GM13976 (cell line): Measurements from ENCODE around the gene UPK3A.
A peak's percentile ranks its signal among the peaks of the same experiment; 100 is the strongest.

Source experiments
- DNase-seq: peaks from one replicate; pipeline ENCODE4 v3.0.0; 2012; ENCODE audit warnings: low spot score
- CTCF ChIP-seq: IDR thresholded peaks from 2 replicates; pipeline ENCODE4 v1.5.1; 2012; ENCODE audit warnings: borderline replicate concordance, mild to moderate bottlenecking; ENCODE audit not compliant: insufficient read depth; ENCODE audit errors: extremely low read depth, missing control alignments, control extremely low read depth
- in situ Hi-C: fragments of 300-500 bp; cut with MboI; formaldehyde crosslinking; loops from one replicate; pipeline ENCODE4 v1.12.0; 2022; ENCODE audit warnings: low sequenced_read_pairs, mixed read lengths, inconsistent platforms; ENCODE audit not compliant: unreplicated experiment

The UPK3A gene

GRCh38 chr22:45309422-45310227 is 24.9 kb downstream of the UPK3A start, which contains the start of gene FAM118A:
Gene FAM118A, plus strand, starts transcription at chr22:45309934. Its CDS starts 12,446 bp downstream, at chr22:45322380.
- in situ Hi-C loops, result no loop called here
- peak; percentile 19 for TF ChIP-seq CTCF
- DNase-seq, result peak; percentile 98

GRCh38 chr22:45310331-45310976 is 25.7 kb downstream of the UPK3A start:
- no peak for TF ChIP-seq CTCF
- in situ Hi-C loops, result no loop called here
- DNase-seq, result no peak

- no peak for DNase-seq
- TF ChIP-seq CTCF, result no peak
- in situ Hi-C loops, result no loop called here
Observed at GRCh38 chr22:45310977-45311531, 26.3 kb downstream of the UPK3A start.

- in situ Hi-C loops, result no loop called here
Observed at GRCh38 chr22:45312415-45312814, 27.7 kb downstream of the UPK3A start.

GRCh38 chr22:45312856-45313255 is 28.1 kb downstream of the UPK3A start:
- TF ChIP-seq CTCF, result no peak
- in situ Hi-C loops, result no loop called here
- no peak for DNase-seq

More at GRCh38 chr22:45312415-45312814, 27.7 kb downstream of the UPK3A start:
- no peak for TF ChIP-seq CTCF
- no peak for DNase-seq

- TF ChIP-seq CTCF, result no peak
- DNase-seq, result no peak
- in situ Hi-C loops, result no loop called here
Observed at GRCh38 chr22:45314054-45314721, 29.4 kb downstream of the UPK3A start.
